Body of pancreas (tissue), 4 donors: ENCODE measurements around the gene NFATC2.

Source experiments
- CTCF ChIP-seq, 7 experiments: fragments of 450-650 bp in 4 of 7; fragments of 200-600 bp in 3 of 7; sonication (generic) in 3 of 7; IDR thresholded peaks; one replicate each; pipeline ENCODE4 v1.5.1; 2016 to 2019; ENCODE audit warnings: antibody characterized with exemption in 7 of 7
- POLR2A ChIP-seq, 3 donors: fragments of 450-650 bp; IDR thresholded peaks; one replicate each; pipeline ENCODE4 v1.6.1; 2016; ENCODE audit warnings: antibody characterized with exemption in 3 of 3, mild to moderate bottlenecking in 2 of 3

- TF ChIP-seq CTCF (IDR thresholded peaks at IDR 0.05) (no peak), POLR2A (IDR thresholded peaks at IDR 0.05) (no peak)
These were observed 41.0 kb upstream of the NFATC2 start for GRCh38 chr20:51583499-51583898.
